ENCODE results near the gene UBXN7. TPM values are rescaled to one million over a fixed set of nuclear protein-coding genes. Genes with fewer than 3 reads are reported as not detected.
"Not testable (repeated sequence)": the region's sequence is repeated elsewhere in the genome, so short reads cannot be mapped to it uniquely, and the experiment has no call there.

Gene UBXN7
- total RNA-seq, 4 donors from 2014 or later = 21.7 to 48.6 (median 33.8) TPM

DNA sequence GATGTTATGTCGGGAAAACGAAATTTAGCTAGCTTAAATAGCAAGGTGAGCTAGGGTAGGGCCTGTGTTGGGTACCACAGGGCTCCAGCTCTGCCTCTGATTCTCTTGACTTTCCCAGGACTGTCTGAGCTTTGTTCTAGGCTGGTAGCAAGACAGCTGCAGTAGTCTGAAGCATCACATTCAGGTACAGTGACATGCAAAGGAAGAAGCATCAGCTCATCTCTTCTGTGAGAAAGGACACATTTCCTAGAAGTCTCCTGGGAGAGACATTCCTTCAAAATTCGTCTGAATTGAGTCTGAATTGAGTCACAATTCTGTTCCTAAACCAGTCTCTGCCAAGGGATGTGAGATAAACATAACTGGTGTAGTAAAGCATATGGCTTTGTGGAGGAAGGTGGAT lies 8.5 kb upstream of the UBXN7 start:
- no peaks in the 10 kb centered on the region for H3K27me3 ChIP-seq
- no peak overlapping the region for H3K27ac ChIP-seq
- H3K4me1 ChIP-seq = no peaks in the 10 kb centered on the region
- H3K4me3 ChIP-seq = no peak overlapping the region
- DNase-seq (ENCODE audit: low spot score in 2 of 2) = no peak
- H3K9me3 ChIP-seq = no peaks in the 10 kb centered on the region
- H3K36me3 ChIP-seq = no peaks in the 10 kb centered on the region
- TF ChIP-seq POLR2AphosphoS5 (IDR thresholded peaks at IDR 0.05) (no peak), POLR2A (IDR thresholded peaks at IDR 0.05) (no peak), EP300 (IDR thresholded peaks at IDR 0.05) (no peak)
- TF ChIP-seq, protein P1, sequence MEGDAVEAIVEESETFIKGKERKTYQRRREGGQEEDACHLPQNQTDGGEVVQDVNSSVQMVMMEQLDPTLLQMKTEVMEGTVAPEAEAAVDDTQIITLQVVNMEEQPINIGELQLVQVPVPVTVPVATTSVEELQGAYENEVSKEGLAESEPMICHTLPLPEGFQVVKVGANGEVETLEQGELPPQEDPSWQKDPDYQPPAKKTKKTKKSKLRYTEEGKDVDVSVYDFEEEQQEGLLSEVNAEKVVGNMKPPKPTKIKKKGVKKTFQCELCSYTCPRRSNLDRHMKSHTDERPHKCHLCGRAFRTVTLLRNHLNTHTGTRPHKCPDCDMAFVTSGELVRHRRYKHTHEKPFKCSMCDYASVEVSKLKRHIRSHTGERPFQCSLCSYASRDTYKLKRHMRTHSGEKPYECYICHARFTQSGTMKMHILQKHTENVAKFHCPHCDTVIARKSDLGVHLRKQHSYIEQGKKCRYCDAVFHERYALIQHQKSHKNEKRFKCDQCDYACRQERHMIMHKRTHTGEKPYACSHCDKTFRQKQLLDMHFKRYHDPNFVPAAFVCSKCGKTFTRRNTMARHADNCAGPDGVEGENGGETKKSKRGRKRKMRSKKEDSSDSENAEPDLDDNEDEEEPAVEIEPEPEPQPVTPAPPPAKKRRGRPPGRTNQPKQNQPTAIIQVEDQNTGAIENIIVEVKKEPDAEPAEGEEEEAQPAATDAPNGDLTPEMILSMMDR (IDR thresholded peaks at IDR 0.05) = no peak
- 53% methylated on average over 3 of the region's 3 CpGs for WGBS

DNA sequence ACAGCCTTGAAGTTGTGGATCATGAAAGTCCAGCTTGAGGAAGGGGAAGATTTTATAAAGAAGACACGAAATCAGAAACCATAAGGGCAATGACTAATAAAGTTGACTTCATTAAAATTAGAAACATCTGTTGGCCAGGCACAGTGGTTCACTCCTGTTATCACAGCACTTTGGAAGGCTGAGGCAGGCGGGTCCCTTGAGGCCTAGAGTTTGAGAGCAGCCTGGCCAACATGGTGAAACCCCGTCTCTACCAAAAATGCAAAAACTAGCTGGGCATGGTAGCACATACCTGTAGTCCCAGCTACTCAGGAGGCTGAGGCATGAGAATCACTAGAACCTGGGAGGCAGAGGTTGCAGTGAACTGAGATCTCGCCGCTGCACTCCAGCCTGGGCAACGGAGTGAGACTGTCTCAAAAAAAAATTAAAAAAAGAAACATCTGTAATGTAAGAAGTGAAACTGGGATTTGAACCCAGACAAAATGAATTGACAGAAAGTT lies 7.9 kb upstream of the UBXN7 start:
- TF ChIP-seq EP300 (IDR thresholded peaks at IDR 0.05) (no peak), POLR2AphosphoS5 (IDR thresholded peaks at IDR 0.05) (no peak), POLR2A (IDR thresholded peaks at IDR 0.05) (no peak)
- TF ChIP-seq, protein P1 (IDR thresholded peaks at IDR 0.05) = no peak
- 73% methylated on average over 6 of the region's 6 CpGs for WGBS
- Histone ChIP-seq H3K36me3 (no peaks in the 10 kb centered on the region), H3K4me1 (no peaks in the 10 kb centered on the region), H3K9me3 (no peaks in the 10 kb centered on the region), H3K27ac (no peak overlapping the region), H3K4me3 (no peak overlapping the region), H3K27me3 (no peaks in the 10 kb centered on the region)
- no peak for DNase-seq (ENCODE audit: low spot score in 2 of 2)

GRCh38 chr3:196431181-196432136 lies 768 bp downstream of the UBXN7 start:
- Histone ChIP-seq H3K27me3 (no peaks in the 10 kb centered on the region), H3K36me3 (peaks cover 2% of the 10 kb centered on the region), H3K4me1 (peaks cover 23% of the 10 kb centered on the region), H3K4me3 (peak overlapping the region; percentile 85), H3K27ac (peak overlapping the region; percentile 95), H3K9me3 (no peaks in the 10 kb centered on the region)
- no peak for DNase-seq (ENCODE audit: low spot score in 2 of 2)
- TF ChIP-seq, protein P1 (IDR thresholded peaks at IDR 0.05) = no peak
- TF ChIP-seq EP300 (IDR thresholded peaks at IDR 0.05) (no peak), POLR2A (IDR thresholded peaks at IDR 0.05) (no peak), POLR2AphosphoS5 (IDR thresholded peaks at IDR 0.05) (no peak)
- WGBS = 1% methylated on average over 50 of the region's 50 CpGs

GRCh38 chr3:196428041-196428440 lies 4.2 kb downstream of the UBXN7 start:
- TF ChIP-seq POLR2AphosphoS5 (IDR thresholded peaks at IDR 0.05) (no peak), POLR2A (IDR thresholded peaks at IDR 0.05) (no peak), EP300 (IDR thresholded peaks at IDR 0.05) (no peak)
- TF ChIP-seq, protein P1 (IDR thresholded peaks at IDR 0.05) = no peak
- Histone ChIP-seq H3K27me3 (no peaks in the 10 kb centered on the region), H3K36me3 (peaks cover 9% of the 10 kb centered on the region), H3K27ac (no peak overlapping the region), H3K4me3 (no peak overlapping the region), H3K9me3 (no peaks in the 10 kb centered on the region), H3K4me1 (peaks cover 28% of the 10 kb centered on the region)
- no peak for DNase-seq (ENCODE audit: low spot score in 2 of 2)
- 84% methylated on average over 6 of the region's 6 CpGs for WGBS

GRCh38 chr3:196424421-196424820 lies 7.8 kb downstream of the UBXN7 start:
- not testable (repeated sequence) for H3K27ac ChIP-seq; H3K36me3 ChIP-seq; H3K4me3 ChIP-seq; H3K9me3 ChIP-seq; H3K27me3 ChIP-seq; DNase-seq (ENCODE audit: low spot score in 2 of 2)
- WGBS = 82% methylated on average over 6 of the region's 6 CpGs
- peaks cover 11% of the 10 kb centered on the region for H3K4me1 ChIP-seq

All from suprapubic skin (tissue), 4 donors.